PC-9 (cell line): Measurements from ENCODE around the gene PAPOLA. TPM values are rescaled to one million over a fixed set of nuclear protein-coding genes. Genes with fewer than 3 reads are reported as not detected.

Experiments used
- BruUV-seq: library from RNA; stranded (reverse); fragments of 400-500 nt; replicated peaks from 2 replicates; lab custom pipeline; 2021; lab: Mats Ljungman, UMichigan
- CTCF ChIA-PET: fragments of 300-600 bp; sonication (Branson Sonifier 250); formaldehyde crosslinking; loops from one replicate; lab custom pipeline; 2022; ENCODE audit warnings: antibody characterized with exemption; lab: Charles Lee
- POLR2A ChIA-PET: fragments of 300-600 bp; sonication (Branson Sonifier 250); formaldehyde crosslinking; loops from one replicate; lab custom pipeline; 2022; ENCODE audit warnings: antibody characterized with exemption; ENCODE audit not compliant: unreplicated experiment; lab: Charles Lee
- DNase-seq, 2 experiments: peaks; one replicate each; pipeline versions ENCODE4 v3.0.0 to v3.0.0-alpha.2; 2015 to 2022; ENCODE audit warnings: mixed read lengths in 1 of 2
- H2AFZ ChIP-seq: fragments of 200-600 bp; sonication (generic); 2 replicates; pipeline ENCODE4 v1.8.1; 2017; ENCODE audit warnings: antibody characterized with exemption
- H3F3A ChIP-seq: fragments of 200-600 bp; sonication (generic); 2 replicates; pipeline ENCODE4 v1.8.1; 2017; ENCODE audit warnings: antibody characterized with exemption, mild to moderate bottlenecking, low read depth; ENCODE audit not compliant: insufficient read depth
- H3K27ac ChIP-seq: fragments of 200-600 bp; sonication (generic); 2 replicates; pipeline ENCODE4 v1.6.1; 2016; ENCODE audit warnings: mixed run types
- H3K27me3 ChIP-seq: fragments of 200-600 bp; sonication (generic); 2 replicates; pipeline ENCODE4 v1.6.1; 2016; ENCODE audit warnings: low read depth, mixed run types; ENCODE audit not compliant: insufficient read depth
- H3K36me3 ChIP-seq: fragments of 200-600 bp; sonication (generic); 2 replicates; pipeline ENCODE4 v1.6.1; 2016; ENCODE audit warnings: low read depth, mixed run types
- H3K4me1 ChIP-seq: fragments of 200-600 bp; sonication (generic); replicated peaks from 2 replicates; pipeline ENCODE4 v1.6.1; 2016; ENCODE audit warnings: mixed run types; ENCODE audit not compliant: insufficient read depth
- H3K4me2 ChIP-seq: fragments of 200-600 bp; sonication (generic); 2 replicates; pipeline ENCODE4 v1.6.1; 2017; ENCODE audit warnings: mixed run types
- H3K4me3 ChIP-seq: fragments of 200-600 bp; sonication (generic); 2 replicates; pipeline ENCODE4 v1.6.1; 2016; ENCODE audit warnings: mixed run types
- H3K79me2 ChIP-seq: fragments of 200-600 bp; sonication (generic); 2 replicates; pipeline ENCODE4 v1.6.1; 2017; ENCODE audit warnings: low read depth, mixed run types
- H3K9me2 ChIP-seq: fragments of 200-600 bp; sonication (generic); 2 replicates; pipeline ENCODE4 v1.8.1; 2017; ENCODE audit warnings: mild to moderate bottlenecking; ENCODE audit not compliant: insufficient read depth
- H3K9me3 ChIP-seq: fragments of 200-600 bp; sonication (generic); 2 replicates; pipeline ENCODE4 v1.8.1; 2016; ENCODE audit warnings: low read depth; ENCODE audit not compliant: insufficient read depth
- H4K20me1 ChIP-seq: fragments of 200-600 bp; sonication (generic); 2 replicates; pipeline ENCODE4 v1.8.1; 2017; ENCODE audit not compliant: insufficient read depth
- CTCF ChIP-seq: fragments of 200-600 bp; sonication (generic); conservative IDR thresholded peaks from 2 replicates; pipeline ENCODE4 v1.6.1; 2017; ENCODE audit warnings: mixed run types, antibody characterized with exemption, mild to moderate bottlenecking, moderate library complexity
- EZH2 ChIP-seq: fragments of 200-600 bp; sonication (generic); IDR thresholded peaks from 2 replicates; pipeline ENCODE4 v1.8.0; 2017; ENCODE audit warnings: antibody characterized with exemption, low read depth
- intact Hi-C: fragments of 100-400 bp; cut with micrococcal nuclease; formaldehyde crosslinking; loops from one replicate; pipeline ENCODE4 v1.10.0; 2022; ENCODE audit not compliant: unreplicated experiment
- total RNA-seq: library from RNA; stranded (reverse); gene quantifications from 2 replicates; pipeline ENCODE4 v1.2.3, GENCODE V29; 2021

Gene PAPOLA
- total RNA-seq, 1 experiment from 2014 or later: 68.4 TPM

DNA sequence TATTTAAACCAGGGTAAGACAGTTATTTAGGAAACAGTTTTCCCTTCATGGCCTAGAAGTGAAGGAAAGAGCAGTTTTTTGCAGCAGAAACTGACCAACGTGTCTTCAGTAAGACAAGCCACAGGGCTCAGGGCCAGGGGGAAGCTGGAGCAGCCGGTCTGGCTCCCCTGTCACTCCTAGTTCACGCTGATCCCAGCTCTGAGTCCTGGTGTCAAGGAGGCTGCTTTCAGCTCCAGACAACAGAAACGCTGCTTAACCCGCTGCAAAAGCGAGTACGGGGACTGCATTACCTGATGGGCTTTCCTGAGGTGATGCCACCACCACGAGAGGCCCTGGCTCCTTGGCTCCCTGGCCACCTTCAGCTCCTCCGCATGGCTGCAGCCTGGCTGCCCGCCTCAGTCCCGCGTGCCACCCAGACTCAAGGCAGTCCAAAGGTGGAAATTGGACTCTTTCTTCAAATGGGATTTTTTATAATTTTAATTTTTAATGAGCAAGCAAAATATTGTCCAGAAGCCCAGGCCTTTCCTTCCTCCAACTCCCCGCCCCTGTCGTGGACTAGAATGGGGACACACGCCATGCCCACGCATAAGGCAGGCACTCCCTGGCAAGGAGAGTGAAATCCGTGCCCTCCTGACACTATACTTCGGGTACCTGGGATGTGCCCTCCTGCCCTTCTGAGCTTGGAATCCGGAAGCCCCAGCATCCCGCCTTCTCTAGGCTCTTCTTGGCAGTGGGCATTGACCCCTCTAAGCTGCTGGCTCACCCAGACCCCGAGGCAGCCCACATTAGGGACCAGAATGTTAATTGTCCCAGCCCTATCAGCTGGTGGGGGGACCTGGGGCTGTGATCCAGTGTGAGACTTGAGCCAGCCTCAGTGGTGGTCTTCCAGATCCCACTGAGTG is 85.0 kb downstream of the PAPOLA start:
- ChIA-PET CTCF (no interaction called here), POLR2A (no interaction called here)
- Histone ChIP-seq H3K27ac (no peak overlapping the region), H3K9me2 (no peaks in the 10 kb centered on the region), H4K20me1 (no peaks in the 10 kb centered on the region), H3K4me2 (no peak overlapping the region), H3F3A (no peaks in the 10 kb centered on the region), H3K36me3 (no peaks in the 10 kb centered on the region), H3K9me3 (no peaks in the 10 kb centered on the region), H3K27me3 (peaks cover 13% of the 10 kb centered on the region; the same call in 1 of the 2 replicates), H3K79me2 (no peaks in the 10 kb centered on the region), H3K4me1 (no peaks in the 10 kb centered on the region), H3K4me3 (no peak overlapping the region), H2AFZ (no peak overlapping the region)
- TF ChIP-seq CTCF (no peak), EZH2 (no peak)
- no peak for DNase-seq
- no TSS peak for BruUV-seq
- intact Hi-C loops: loop anchor here (10.0 kb wide), 1 partner anchor 148 kb away; no protein-coding TSS in a partner anchor

GRCh38 chr14:96587823-96588385 is 85.7 kb downstream of the PAPOLA start:
- ChIA-PET CTCF (no interaction called here), POLR2A (no interaction called here)
- H3K27me3 ChIP-seq: peaks cover 13% of the 10 kb centered on the region; the same call in 1 of the 2 replicates
- intact Hi-C loops: loop anchor here (10.0 kb wide), 1 partner anchor 147 kb away; no protein-coding TSS in a partner anchor
- no peak for DNase-seq
- H3F3A ChIP-seq: no peaks in the 10 kb centered on the region
- no peaks in the 10 kb centered on the region for H4K20me1 ChIP-seq
- no peaks in the 10 kb centered on the region for H3K9me3 ChIP-seq
- H3K27ac ChIP-seq: no peak overlapping the region
- TF ChIP-seq CTCF: no peak
- TF ChIP-seq EZH2: no peak
- H3K79me2 ChIP-seq: no peaks in the 10 kb centered on the region
- no peaks in the 10 kb centered on the region for H3K36me3 ChIP-seq
- no peak overlapping the region for H3K4me3 ChIP-seq
- no TSS peak for BruUV-seq
- no peak overlapping the region for H3K4me2 ChIP-seq
- H3K4me1 ChIP-seq: no peaks in the 10 kb centered on the region
- H2AFZ ChIP-seq: no peak overlapping the region
- H3K9me2 ChIP-seq: no peaks in the 10 kb centered on the region

DNA sequence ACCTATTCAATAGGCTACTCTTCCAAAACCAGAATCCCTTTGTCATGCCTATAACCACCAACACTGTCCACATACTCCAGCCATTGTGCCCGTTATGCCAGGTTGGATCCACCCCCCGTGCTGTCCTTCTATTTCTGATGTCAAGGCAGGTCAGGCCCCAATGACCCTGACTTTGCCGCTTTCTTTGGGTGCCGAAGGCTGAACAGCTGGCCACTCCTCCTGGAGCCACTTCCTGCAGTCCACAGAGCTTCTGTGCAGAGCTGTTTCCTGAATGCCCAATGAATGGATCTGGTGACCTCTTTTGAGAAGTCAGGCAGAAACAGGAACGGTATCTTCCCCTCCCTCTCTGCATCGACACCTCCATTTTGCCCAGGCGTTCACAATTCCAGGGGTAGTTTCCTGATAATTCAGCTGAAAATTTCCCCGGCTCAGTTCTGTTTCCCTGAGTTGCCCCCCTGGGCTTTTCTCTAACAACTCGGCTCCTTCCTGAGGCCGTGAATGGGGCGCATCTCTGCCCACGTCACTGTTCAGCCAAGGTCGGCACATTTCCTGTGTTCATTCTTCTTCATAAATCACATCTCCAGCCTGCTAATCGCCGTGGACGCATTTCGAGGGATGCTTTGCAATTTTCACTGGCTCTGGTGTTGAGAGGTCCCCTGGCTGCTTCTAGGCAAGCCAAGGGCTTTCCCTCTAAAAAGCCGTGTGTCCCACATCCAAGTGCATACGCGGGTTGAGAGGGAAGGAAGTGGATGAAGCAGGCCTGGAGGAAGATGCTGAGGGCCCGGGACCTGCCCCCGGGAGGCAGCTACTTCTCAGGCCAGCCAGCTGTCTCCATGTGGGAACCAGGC is 86.5 kb downstream of the PAPOLA start:
- BruUV-seq: no TSS peak
- Histone ChIP-seq H2AFZ (no peak overlapping the region), H3K4me3 (no peak overlapping the region), H3K36me3 (no peaks in the 10 kb centered on the region), H3K4me2 (no peak overlapping the region), H3K9me3 (no peaks in the 10 kb centered on the region), H3F3A (no peaks in the 10 kb centered on the region), H3K79me2 (no peaks in the 10 kb centered on the region), H3K27me3 (peaks cover 16% of the 10 kb centered on the region; the same call in 1 of the 2 replicates), H4K20me1 (no peaks in the 10 kb centered on the region), H3K4me1 (no peaks in the 10 kb centered on the region), H3K9me2 (no peaks in the 10 kb centered on the region), H3K27ac (no peak overlapping the region)
- CTCF ChIA-PET: no interaction called here
- POLR2A ChIA-PET: no interaction called here
- TF ChIP-seq EZH2 (no peak), CTCF (no peak)
- intact Hi-C loops: loop anchor here (10.0 kb wide), 1 partner anchor 146 kb away; no protein-coding TSS in a partner anchor
- DNase-seq: no peak
